ENCODE measurements around the gene GALR2. TPM values are rescaled to one million over a fixed set of nuclear protein-coding genes. Genes with fewer than 3 reads are reported as not detected.

Gene GALR2
- total RNA-seq, 1 experiment from 2014 or later = 0.41 TPM

GRCh38 chr17:76046064-76046463 is 28.5 kb upstream of the GALR2 start:
- H3K27me3 ChIP-seq (ENCODE audit: control insufficient read depth, insufficient read depth, low read length) = no peaks in the 10 kb centered on the region
- DNase-seq (ENCODE audit: low read depth, low spot score) = no peak
- CTCF ChIA-PET = interaction anchor here (0.6 to 0.7 kb wide), 2 partner anchors 11 to 48 kb away, joined by 3 to 5 read pairs; no protein-coding TSS in a partner anchor
- POLR2A ChIA-PET = interaction anchor here (0.7 kb wide), 1 partner anchor 36 kb away, joined by 12 read pairs; no protein-coding TSS in a partner anchor
- H3K27ac ChIP-seq (ENCODE audit: low read length) = no peak overlapping the region
- ATAC-seq = no peak
- in situ Hi-C loops (cut with HindIII; ENCODE audit: low pct_unique_long_range_greater_than_20kb, low sequenced_read_pairs) = no loop called here
- H3K36me3 ChIP-seq (ENCODE audit: control insufficient read depth, insufficient read depth, low read length) = peaks cover 26% of the 10 kb centered on the region
- H3K4me1 ChIP-seq (ENCODE audit: control insufficient read depth, insufficient read depth, low read length) = no peaks in the 10 kb centered on the region
- H3K4me3 ChIP-seq (ENCODE audit: low read depth in 2 of 2, low read length in 2 of 2) = no peak overlapping the region
- no TSS peak for BruUV-seq (replicated peaks)
- H3K9me3 ChIP-seq (ENCODE audit: control insufficient read depth, insufficient read depth, low read depth, low read length) = no peaks in the 10 kb centered on the region
- TF ChIP-seq TCF7L2 (IDR thresholded peaks at IDR 0.05; ENCODE audit: low read depth, low read length) = no peak
- intact Hi-C loops (cut with micrococcal nuclease; ENCODE audit: unreplicated experiment) = no loop called here

- ATAC-seq = no peak
Measured at GRCh38 chr17:76048025-76048605, 26.5 kb upstream of the GALR2 start.

More at GRCh38 chr17:76048025-76048605, 26.5 kb upstream of the GALR2 start:
- Histone ChIP-seq H3K27ac (ENCODE audit: low read length) (no peak overlapping the region), H3K4me3 (ENCODE audit: low read depth in 2 of 2, low read length in 2 of 2) (no peak overlapping the region), H3K4me1 (ENCODE audit: control insufficient read depth, insufficient read depth, low read length) (no peaks in the 10 kb centered on the region), H3K9me3 (ENCODE audit: control insufficient read depth, insufficient read depth, low read depth, low read length) (no peaks in the 10 kb centered on the region), H3K27me3 (ENCODE audit: control insufficient read depth, insufficient read depth, low read length) (no peaks in the 10 kb centered on the region), H3K36me3 (ENCODE audit: control insufficient read depth, insufficient read depth, low read length) (peaks cover 25% of the 10 kb centered on the region)
- intact Hi-C loops (cut with micrococcal nuclease; ENCODE audit: unreplicated experiment) (no loop called here), in situ Hi-C loops (cut with HindIII; ENCODE audit: low pct_unique_long_range_greater_than_20kb, low sequenced_read_pairs) (no loop called here)
- TF ChIP-seq SIN3A (IDR thresholded peaks at IDR 0.05; ENCODE audit: borderline replicate concordance, insufficient read depth, low read depth, low read length) = no peak
- TF ChIP-seq TCF7L2 (IDR thresholded peaks at IDR 0.05; ENCODE audit: low read depth, low read length) = no peak
- TF ChIP-seq, protein P1, sequence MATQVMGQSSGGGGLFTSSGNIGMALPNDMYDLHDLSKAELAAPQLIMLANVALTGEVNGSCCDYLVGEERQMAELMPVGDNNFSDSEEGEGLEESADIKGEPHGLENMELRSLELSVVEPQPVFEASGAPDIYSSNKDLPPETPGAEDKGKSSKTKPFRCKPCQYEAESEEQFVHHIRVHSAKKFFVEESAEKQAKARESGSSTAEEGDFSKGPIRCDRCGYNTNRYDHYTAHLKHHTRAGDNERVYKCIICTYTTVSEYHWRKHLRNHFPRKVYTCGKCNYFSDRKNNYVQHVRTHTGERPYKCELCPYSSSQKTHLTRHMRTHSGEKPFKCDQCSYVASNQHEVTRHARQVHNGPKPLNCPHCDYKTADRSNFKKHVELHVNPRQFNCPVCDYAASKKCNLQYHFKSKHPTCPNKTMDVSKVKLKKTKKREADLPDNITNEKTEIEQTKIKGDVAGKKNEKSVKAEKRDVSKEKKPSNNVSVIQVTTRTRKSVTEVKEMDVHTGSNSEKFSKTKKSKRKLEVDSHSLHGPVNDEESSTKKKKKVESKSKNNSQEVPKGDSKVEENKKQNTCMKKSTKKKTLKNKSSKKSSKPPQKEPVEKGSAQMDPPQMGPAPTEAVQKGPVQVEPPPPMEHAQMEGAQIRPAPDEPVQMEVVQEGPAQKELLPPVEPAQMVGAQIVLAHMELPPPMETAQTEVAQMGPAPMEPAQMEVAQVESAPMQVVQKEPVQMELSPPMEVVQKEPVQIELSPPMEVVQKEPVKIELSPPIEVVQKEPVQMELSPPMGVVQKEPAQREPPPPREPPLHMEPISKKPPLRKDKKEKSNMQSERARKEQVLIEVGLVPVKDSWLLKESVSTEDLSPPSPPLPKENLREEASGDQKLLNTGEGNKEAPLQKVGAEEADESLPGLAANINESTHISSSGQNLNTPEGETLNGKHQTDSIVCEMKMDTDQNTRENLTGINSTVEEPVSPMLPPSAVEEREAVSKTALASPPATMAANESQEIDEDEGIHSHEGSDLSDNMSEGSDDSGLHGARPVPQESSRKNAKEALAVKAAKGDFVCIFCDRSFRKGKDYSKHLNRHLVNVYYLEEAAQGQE (IDR thresholded peaks at IDR 0.05; ENCODE audit: insufficient read depth in 1 of 2, low read depth in 2 of 2, low read length in 1 of 2) = no peak
- TF ChIP-seq CTCF (IDR thresholded peaks at IDR 0.05) = no peak
- TF ChIP-seq POLR2AphosphoS5 (IDR thresholded peaks at IDR 0.05; ENCODE audit: low read depth, low read length) = no peak
- CTCF ChIA-PET = no interaction called here
- no TSS peak for BruUV-seq (replicated peaks)
- POLR2A ChIA-PET = interaction anchor here (0.5 kb wide), 1 partner anchor 322 kb away, joined by 3 read pairs; no protein-coding TSS in a partner anchor
- DNase-seq (ENCODE audit: low read depth, low spot score) = no peak

Measured in Panc1 (cell line).